ENCODE results near the gene SMURF1.

GRCh38 chr7:99092064-99092720 lies 51.7 kb downstream of the SMURF1 start:
- TF ChIP-seq CTCF (IDR thresholded peaks at IDR 0.05) (no peak), POLR2AphosphoS5 (IDR thresholded peaks at IDR 0.05) (no peak)

All from suprapubic skin (tissue), 3 donors.